GM21381 (cell line): Measurements from ENCODE around the gene STXBP4.
A peak's percentile ranks its signal among the peaks of the same experiment; 100 is the strongest.

Experiments used
- ATAC-seq: cut with Tn5 transposase; IDR thresholded peaks from one replicate; pipeline ENCODE4 v1.9.1; 2021; ENCODE audit warnings: mild to moderate bottlenecking, moderate library complexity; ENCODE audit not compliant: unreplicated experiment

STXBP4 gene

DNA sequence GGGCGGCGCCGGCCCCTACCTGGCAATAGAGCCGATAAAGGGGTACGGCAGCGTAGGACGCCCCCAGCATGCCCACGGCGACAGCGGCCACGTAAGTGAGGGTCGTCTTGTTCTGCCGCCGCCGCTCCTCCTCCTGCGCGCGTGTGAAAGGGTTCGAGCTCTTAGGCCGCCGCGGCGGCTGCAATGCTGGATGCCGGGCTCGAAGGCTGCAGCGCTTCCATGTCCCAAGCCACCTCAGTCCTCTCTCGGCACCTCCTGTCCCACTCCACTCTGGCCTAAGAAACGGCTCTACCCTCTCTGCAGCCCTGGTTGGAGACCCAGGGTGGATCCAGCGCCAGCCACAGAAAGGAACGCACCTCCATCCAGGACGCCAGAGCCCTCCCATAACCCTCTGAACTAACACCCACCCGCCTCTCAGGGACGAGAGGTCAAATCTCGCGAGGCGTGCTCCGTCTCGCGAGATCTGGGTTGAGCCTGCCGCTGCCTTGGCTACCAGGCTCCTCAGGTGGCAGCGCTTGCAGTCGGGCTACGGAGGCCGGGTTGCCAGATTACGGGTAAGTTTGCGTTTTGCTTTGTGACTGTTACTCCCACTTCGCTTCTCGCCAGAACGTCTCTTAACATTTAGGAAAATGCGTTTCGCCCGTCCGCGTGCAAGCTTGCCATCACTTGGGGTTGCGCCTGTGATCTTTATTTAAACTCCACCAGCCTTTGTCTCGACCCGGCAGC, at the start of gene STXBP4, which contains the start of gene COX11:
STXBP4 (plus strand) TSS at position 504 of the 726 bp plus-strand sequence. CDS start 17,455 bp downstream, outside the sequence.
COX11 (minus strand) TSS at position 393 of the 726 bp plus-strand sequence; CDS start at position 385, 8 bp downstream.
- ATAC-seq, result peak; percentile 86

- ATAC-seq, result no peak
Measured at GRCh38 chr17:54919425-54919824, 49.1 kb upstream of the STXBP4 start.

- no peak for ATAC-seq
Measured at GRCh38 chr17:54920819-54921218, 47.7 kb upstream of the STXBP4 start.

DNA sequence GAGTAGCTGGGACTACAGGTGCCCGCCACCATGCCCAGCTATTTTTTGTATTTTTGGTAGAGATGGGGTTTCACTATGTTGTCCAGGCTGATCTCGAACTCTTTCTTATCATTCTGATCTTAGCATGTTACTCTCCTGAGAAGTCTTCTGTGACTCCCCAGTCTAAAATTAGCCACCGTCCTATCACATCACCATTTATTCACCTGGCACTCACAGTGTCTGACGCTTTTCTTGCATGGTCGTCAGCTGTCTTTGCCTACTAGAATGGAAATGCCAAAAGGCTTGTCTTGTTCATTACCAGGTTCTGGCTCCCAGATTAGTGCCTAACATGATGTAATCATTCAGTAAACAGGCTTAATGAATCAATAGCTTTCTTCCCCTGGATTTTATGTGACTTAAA, 44.2 kb upstream of the STXBP4 start:
- no peak for ATAC-seq

- no peak for ATAC-seq
Measured at GRCh38 chr17:54927525-54927924, 41.0 kb upstream of the STXBP4 start.

- no peak for ATAC-seq
Measured at GRCh38 chr17:54932711-54933110, 35.9 kb upstream of the STXBP4 start.

GRCh38 chr17:54933921-54934320, 34.6 kb upstream of the STXBP4 start:
- ATAC-seq, result no peak

DNA sequence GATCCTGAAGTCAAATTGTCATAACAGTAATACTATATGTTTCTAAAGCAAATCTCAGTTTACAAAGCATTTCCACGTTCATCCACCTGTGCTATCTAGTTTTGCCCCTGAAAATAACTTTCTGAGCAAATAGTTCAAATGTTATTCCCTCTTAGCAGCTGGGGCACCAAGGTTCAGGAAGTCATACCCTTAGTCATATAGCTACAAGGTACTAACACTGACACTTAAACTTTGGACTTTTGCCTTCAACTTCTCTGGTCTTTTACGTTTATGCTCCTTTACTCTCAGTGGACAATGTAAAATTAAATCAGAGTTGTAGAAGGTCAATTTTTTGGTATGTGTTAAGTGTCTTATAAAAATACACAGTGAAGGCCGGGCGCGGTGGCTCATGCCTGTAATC, 33.1 kb upstream of the STXBP4 start:
- no peak for ATAC-seq

DNA sequence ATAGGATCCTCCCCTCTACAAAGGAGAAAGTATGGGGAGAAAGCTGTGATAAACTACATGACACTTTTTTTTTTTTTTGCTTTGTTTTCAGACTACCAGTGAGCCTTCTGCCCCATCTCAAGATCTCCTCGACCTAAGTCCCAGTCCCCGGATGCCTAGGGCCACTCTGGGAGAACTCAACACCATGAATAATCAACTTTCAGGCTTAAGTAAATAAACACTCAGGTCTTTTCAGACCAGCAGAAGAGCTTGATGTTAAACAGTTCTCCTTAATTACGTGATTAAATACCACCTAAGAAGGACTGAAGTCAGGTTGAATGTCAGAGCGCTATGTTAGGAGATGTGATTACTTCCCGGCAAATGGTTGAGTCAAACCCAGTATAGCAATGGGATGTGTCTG, 31.5 kb upstream of the STXBP4 start:
- ATAC-seq, result no peak

GRCh38 chr17:54937426-54937825, 31.1 kb upstream of the STXBP4 start:
- ATAC-seq, result no peak

DNA sequence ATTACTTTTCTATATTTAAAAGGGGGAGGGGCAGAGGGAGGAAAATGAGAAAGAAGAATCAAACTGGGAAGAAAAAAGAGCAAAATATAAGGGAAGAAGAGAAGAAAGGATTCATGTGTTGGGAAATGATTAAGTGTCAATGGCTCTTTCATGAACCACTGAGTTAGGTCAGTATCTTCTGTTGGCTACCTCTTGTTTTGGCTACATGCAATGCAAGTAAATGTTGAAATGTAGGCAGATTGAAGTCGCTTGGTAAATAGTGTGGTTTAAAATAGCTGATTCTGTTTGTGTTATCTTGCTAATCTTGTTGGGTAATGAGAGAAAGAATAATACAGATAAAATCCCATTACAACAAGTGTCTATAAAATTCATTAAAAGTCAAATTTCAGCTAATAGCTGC, 27.3 kb upstream of the STXBP4 start:
- no peak for ATAC-seq

DNA sequence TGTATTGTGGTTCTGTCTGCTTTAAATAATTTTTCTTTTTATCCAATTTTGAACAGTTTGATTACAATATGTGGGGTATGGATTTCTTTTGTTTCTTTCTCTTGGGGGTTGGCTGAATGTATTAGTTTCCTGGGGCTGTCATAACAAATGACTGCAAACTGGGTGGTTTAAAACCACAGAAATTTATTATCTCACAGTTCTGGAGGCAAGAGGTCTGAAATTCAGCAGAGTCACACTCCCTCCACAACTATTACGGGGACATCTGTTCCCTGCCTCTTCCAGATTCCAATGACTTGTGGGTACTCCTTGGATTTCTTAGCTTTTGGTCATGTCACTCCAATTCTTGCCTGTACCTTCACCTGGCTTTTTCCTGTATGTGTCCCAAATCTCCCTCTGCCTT, 23.8 kb upstream of the STXBP4 start:
- no peak for ATAC-seq

GRCh38 chr17:54945231-54945630, 23.3 kb upstream of the STXBP4 start:
- ATAC-seq, result no peak

DNA sequence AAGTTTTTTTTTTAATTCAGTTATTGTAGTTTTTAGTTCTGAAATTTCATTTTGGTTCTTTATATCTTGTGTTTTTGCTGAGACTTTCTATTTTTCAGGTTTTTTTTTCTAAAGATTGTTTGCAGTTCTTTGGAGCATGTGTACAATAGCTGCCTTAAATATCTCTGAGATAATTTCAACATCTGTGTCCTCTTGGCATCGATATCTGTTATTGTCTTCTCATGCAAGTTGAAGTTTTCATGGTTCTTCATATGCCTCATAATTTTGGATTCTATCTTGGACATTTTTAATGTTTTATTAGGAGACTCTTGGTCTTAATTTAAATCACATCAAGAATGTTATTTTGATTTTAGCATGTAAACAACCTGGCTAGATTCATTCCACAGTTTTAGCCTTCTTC, 22.9 kb upstream of the STXBP4 start:
- no peak for ATAC-seq

DNA sequence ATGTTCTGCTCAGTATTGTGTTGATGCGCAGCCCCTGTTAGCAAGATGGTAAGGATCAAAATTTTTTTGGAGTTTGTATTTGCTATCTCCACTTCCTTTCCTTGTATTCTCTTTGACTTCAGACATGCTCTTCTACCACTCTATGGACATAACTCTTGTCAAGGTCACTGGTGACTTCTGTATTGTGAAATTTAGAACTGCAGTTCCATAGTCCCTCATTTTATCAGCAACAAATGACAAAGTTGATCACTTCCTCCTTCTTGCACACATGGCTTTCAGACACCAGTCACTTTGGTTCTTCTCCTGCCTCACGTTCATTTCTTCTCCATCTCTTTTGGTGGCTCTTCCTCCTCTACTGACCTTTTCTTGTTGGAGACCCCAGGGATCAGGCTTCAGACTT, 21.2 kb upstream of the STXBP4 start:
- no peak for ATAC-seq

GRCh38 chr17:54948380-54948779, 20.2 kb upstream of the STXBP4 start:
- ATAC-seq, result no peak

DNA sequence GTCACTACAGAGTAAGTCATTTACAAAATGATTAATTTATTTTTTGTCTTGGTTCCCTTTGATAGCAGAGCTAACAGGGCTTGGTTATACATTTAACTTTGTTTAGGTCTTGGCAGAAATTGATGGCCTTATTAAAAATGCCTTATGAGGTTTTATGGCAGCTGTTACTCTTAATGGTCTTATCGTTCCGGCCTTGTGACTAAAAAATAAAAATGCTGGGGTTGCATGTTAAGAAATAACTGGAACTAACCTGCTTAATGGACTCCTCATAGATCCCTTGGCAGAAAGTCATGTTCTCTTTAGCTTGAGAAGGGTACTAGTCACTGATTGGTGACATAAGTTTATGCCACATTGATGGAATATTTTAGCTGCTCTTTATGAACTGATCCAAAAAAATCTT, 18.4 kb upstream of the STXBP4 start:
- no peak for ATAC-seq

DNA sequence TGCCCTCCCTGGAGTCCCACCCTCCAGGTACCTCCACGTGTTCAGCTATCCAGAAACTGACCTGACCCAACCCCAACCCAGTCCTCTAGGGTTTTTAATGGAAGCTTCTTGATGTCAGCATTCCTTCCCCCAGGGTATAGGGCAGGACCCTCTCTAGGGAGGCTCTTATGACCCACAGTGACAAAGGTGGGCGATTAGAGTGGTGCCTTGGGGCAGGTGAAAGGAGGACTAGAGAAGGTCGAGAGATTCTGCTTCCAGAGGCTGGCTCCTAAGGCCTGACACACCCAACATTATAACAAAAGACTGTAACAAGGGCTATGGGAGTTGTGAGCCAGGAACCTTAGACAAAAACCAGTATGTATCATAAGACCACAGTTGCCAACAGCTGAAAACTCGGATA, 17.3 kb upstream of the STXBP4 start:
- no peak for ATAC-seq

DNA sequence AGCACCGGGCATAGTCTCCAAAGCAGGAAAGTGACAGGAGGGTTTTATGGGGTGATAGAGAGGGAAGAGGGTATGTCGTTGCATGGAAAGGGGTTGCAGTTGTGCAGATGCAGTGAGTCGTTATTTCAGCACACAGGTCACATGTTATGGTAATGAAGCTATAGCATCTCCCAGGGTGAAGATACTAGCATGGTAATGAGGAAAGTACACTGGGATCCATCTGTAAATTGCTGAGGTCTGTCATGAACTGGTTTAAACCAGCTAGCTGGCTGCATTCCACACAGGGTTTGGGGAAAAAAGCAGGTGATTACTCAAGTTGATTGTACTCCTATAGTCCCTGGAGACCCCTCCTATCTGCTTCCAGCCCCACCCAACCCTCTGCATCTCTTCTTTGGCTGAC, 11.8 kb upstream of the STXBP4 start:
- ATAC-seq, result no peak

GRCh38 chr17:54967621-54968261, 824 bp upstream of the STXBP4 start:
- peak; percentile 18 for ATAC-seq

GRCh38 chr17:54968988-54969332, 395 bp downstream of the STXBP4 start:
- ATAC-seq, result peak; percentile 28
